Esophagus squamous epithelium (tissue), 4 donors: ENCODE measurements around the gene TWF1.

Experiments used
- CTCF ChIP-seq, 6 experiments: fragments of 450-650 bp in 4 of 6; fragments of 200-600 bp in 2 of 6; sonication (generic) in 2 of 6; IDR thresholded peaks; one replicate each; pipeline ENCODE4 v1.5.1; 2016 to 2019; ENCODE audit warnings: antibody characterized with exemption in 6 of 6, mild to moderate bottlenecking in 4 of 6, moderate library complexity in 4 of 6
- POLR2A ChIP-seq, 4 donors: fragments of 450-650 bp; IDR thresholded peaks; one replicate each; pipeline ENCODE4 v1.6.1; 2017; ENCODE audit warnings: antibody characterized with exemption in 4 of 4, mild to moderate bottlenecking in 4 of 4, moderate library complexity in 3 of 4

- TF ChIP-seq CTCF (IDR thresholded peaks at IDR 0.05) (peak in 4 of 6 experiments; percentile 8 to 39 (median 26)), POLR2A (IDR thresholded peaks at IDR 0.05) (peak in 3 of 4 donors; percentile 62 to 90 (median 88))
Observed at GRCh38 chr12:43805860-43806736, at the start of gene TWF1.
